HG03097 (cell line): ENCODE data around the gene P4HB.
A peak's percentile ranks its signal among the peaks of the same experiment; 100 is the strongest.

Source experiments
- ATAC-seq: cut with Tn5 transposase; IDR thresholded peaks from one replicate; pipeline ENCODE4 v1.9.1; 2021; ENCODE audit not compliant: unreplicated experiment, low FRiP score

The P4HB gene

DNA sequence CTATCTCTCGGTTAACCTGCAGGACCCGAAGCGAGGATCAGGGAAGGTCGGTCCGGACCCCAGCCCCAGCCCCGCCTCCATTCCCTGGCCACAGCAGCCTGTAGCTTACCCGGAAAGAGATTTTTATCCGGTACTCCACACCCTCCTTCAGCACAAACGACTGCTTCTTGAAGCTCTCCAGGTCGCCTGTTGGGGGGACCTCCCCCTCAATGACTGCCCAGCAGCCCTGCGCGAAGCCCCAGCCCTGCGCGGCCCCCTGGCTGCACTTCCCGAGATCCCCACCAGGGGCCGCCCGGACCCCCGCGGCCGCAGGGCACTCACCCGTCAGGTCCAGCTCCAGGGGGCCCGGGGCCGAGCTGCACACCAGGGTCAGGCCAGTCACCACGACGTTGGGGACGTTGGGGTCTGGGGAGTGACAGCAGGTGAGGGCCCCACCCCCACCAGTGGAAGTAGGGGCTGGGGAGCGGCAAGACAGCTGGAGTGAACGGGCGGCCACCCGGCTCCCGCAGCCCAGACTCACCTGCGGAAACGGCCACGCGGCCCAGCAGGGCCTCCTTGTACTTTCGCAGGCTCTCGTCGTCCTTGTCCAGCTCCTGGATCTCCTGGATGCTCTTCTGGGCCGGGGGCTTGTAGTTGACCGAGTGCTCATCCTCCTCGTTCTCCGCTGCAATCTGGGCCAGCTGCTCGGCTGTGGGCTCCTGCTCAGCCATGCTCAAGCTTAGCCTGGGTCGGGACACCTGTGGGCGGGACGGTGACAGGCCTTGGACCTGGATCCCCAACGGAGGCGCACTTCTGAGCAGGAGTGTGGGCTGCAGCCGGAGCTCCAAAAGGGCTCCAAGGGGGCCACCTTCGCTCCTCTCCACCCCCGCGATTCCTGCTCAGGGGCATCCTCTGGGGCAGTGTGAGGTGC, 9.1 kb upstream of the P4HB start:
- ATAC-seq, result no peak

DNA sequence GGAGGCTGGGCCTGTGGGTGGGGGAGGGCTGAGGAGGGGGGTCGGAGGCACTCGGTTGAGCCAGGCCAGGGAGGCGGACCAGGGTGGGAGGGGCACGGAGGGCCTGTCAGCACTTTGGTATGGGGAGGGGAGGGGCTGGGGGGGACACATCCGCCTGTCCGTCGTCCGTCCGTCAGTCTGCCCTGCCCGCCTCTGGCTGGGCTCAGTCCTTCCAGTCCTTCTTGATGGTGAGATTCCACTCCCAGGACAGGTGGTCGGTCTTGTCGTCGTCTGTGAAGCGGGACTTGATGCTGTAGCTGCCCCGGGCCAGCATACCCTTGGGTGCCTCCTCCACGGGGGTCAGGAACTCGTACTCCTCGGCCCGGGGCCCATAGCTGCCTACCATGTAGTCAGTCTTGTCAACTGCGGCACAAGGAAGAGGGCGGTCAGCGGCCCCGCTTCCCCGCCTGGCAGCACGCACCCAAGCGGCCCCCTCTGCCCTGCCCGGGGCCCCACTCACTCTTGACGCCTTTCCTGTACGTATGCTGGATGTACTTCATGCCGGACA, 8.4 kb upstream of the P4HB start:
- no peak for ATAC-seq

DNA sequence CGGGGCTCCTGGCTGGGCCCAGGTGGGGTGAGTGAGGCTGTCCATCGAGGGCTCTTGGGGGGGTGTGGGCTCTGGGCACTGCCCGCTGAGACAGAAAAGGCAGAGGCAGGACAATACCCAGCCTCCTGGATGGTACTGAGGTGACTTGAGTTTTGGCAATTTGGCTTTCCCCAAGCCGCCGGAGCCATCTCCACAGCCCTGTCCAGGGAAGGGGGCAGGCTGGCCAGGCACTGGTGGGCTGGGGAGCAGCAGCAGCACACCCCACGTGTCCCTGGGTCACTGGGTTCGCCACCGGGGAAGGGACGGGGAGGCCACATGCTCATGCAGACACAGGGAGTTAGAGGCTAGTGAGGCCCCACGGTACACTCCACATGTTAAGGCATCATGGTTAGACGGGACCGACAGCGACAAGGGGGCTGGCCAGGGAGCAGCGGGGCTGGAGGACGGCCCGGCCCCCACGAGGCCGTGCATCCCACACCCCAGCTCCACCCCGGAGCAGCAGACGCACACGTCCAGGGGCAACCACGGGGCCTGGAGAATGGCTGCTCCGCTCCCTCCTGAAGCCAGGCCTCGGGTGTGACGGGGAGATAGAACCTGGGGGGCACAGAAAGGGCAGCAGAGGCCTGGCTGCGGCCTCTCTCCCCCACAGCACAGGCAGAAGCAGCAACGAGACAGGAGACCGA, 7.8 kb upstream of the P4HB start:
- no peak for ATAC-seq

DNA sequence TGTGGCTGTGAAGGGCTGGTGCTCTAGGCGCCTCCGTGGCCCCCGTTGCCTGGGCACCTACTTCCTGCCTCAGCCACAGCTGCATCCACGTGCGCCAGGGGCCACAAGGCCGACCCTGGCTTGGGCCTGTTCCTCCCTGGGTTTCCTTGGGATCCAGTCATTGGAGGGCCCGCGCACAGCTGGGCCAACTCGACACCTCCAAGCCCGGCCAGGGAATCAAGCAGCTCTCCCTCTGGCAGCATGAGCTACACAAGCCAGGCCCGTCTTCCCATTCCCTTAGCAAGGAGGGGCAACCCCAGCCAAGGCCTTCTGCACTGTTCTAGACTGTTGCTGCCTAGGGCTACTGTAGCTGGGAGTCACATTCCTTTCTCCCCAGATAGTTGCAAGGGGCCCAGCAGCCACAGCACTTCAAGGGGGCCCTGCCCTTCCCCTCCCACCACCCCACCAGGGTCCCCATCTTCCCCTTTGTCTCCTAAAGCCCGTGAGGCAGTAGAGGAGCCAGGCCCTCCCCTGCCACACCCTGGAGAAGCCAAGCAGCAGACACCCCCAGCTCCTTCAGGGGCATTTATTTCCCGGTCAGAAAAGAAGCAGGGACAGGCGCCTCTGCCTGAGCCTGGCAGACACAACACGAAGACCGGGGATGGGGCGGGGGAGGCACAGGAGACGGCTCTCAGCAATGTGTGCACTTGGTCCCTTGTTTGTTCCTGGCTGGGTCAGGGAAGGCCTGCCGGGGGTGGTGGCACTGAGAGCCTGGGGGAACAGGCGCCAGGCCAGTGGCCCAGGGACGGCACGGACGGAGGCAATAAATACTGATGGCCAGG, 7.0 kb upstream of the P4HB start:
- ATAC-seq, result no peak

DNA sequence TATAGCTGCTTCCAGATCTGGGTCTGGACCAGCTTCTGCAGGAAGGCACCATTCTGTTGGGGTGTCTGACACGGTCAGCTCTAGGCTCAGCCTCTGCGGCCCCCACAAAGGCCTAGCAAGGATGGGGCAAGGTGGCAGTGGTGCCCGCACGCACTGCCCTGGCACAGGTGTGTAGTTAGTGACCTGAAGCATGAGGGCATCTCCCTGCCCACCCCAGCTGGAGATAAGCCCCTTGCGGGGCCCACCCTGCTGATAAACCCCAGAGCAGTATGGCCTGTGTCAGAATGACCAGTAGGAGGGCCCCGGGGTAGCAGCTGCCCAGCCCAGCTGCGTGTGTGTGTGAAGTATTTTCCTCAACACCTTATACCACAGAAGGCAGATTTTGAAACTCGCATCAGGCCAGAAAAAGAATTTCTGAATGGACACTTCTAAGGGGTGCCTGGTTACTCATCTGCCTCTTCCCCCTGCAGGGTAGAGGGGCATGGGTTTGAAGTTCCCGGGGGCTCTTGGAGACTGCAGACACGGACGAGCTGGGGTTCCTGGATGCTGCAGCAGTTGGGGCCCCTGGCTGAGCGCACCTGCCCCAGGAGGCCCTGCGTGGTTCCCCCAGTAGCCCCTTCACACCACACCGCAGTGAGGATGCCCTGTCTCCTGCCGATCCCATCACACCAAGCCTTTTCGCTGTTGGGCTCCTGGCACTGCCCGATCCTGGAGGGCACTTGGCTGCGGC, 6.3 kb upstream of the P4HB start:
- no peak for ATAC-seq

DNA sequence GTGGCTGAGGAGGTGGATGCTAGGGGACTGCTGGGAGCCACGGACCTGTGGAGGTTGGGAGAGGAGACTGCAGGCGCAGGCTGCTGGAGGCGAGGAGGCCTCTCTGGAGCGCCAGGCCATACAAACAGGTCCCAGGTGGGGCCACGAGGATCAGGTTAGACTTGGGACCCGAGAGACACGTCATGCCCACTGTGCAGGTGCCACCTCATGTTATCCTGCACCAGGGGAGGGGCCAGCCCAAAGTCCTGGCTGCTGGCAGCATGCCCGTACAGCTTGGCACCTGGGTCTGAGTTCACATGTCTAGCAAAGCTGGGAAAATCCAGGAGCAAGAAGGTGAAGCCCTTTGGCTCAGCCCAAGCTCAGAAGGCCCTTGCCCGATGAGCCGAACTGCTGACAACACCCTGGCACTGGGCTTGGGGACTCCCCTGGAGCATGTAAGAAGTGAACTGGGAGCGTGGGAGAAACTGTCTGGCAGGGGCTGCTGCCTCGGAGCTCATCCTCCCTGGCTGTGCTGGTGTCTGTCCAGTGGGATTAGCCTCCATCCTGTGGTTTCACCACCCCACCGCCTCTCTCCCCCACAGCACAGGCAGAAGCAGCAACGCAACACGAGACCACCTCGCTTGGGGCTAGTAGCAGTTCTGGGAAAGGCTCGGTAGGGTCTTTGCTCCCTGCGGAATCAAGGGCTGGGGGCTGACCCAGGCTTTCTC, 5.6 kb upstream of the P4HB start:
- no peak for ATAC-seq

DNA sequence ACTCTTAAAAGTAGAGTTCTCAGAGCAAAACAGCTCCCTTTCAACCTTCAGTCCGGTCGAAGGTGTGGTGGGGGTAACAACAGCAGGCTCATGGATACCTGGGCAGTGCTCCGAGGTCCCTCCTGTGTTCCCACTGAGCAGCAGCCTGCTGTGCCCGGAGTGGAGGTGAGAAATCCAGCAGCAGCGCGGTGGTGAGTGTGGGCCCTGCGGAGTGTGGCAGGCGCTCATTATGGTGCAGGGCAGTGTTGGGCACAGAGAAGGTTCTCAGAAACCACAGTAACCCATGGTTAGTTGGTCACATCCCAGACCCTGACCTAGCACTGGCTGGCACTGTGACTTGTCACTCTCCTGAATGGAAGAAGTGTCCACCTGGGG, 5.0 kb upstream of the P4HB start:
- ATAC-seq, result no peak

DNA sequence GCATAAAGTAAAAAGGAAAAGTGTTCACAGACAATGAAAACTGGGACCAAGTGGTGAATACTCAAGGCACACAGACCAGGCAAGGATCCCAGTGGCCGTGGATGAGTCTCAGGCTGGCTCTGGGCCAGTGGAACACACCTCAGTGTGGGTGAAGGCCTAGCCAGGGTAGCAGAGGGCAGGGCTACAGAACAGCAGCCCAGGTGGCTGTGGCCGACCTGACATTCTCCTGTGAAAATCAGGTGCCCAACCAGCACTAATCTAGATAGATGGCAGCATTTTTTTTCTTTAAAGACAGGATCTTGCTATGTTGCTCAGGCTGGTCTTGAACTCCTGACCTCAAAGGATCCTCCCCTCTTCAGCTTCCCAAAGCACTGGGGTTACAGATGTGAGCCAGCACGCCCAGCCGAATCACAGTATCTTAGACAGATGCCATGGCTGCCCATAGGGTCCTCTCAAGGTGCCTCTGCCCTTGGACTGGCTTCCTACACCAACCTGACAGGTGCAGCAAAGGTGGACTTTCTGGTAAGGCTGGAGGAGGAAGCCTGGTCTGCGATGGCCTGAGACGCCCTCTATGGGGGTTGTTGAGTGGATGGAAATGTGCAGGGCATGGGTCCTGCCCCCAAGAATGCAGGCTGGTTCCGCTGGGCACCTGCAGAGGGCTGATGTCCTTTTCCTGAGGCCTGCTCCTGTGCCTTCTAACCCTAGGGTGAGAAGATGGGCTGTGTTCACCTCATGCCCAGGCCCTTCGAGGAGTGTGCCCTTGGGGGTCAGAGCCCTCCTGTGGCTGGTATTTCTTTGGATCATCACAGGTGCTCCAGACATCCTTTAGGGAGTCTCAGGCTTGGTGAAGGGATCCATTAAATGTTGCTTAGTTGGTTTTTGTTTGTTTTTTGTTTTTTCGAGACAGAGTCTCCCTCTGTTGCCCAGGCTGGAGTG, 3.8 kb upstream of the P4HB start:
- ATAC-seq, result no peak

DNA sequence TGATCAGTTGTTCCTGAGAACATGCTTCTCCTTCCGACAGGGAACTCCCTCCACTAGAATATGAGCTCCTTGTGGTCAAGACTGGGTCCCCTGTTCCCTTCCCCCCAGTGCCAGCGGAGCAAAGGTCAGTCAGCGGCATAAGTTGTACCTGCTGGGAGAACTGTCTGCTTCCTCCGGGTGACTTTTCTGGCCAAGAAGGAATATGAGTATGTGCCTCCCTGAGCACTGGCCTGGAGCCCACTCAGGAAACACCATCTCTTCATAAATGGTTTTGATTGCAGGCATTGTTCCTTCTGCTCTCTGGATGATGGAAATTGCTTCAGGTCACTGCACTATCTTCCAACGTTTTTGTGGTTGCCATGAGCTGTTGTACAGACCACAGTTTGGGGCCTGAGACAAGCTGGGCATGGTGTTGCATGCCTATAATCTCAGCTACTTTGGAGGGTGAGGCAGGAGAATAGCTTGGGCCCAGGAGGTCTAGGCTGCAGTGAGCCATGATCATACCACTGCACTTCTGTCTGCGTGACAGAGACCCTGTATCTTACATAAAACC, 2.9 kb upstream of the P4HB start:
- no peak for ATAC-seq

DNA sequence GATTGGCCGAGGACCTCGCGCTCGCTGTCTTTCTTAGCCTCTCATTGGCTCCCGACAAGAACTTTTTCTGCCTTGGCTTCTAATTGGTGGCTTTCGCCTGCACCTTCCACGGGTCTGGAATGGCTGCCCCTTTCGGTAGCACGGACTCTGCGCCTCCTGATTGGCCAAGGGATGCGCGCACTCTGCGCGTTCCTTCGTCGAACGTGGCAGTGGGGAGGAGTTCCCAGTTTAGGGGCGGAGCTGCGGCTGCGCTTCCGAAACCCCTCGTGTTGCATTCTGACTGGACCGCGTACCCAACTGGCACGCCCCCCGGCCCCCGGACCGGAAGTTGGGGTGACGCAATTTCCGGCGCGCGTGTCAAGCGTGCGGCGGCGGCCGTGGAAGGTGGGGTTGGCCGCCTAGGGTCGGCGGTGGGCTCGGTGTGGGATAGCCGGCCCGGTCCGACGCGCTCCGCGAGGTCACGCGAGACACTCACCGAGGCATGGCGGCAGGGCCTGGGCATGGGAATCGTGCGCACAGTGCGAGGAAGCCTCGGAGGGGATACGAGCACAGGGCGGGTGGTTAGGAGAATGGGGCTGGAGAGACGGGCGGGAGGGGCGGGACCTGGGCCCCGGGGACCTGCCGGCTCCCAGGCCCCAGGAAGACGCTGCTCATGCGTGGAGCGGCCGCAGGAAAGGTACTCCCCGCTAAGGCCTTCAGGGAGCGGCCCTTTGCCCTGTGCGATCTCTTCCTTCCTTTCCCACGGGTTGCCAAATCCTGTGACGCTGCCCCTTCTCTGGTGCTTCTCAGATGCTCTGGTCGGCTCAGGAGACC, 627 bp upstream of the P4HB start:
- peak; percentile 79 for ATAC-seq

DNA sequence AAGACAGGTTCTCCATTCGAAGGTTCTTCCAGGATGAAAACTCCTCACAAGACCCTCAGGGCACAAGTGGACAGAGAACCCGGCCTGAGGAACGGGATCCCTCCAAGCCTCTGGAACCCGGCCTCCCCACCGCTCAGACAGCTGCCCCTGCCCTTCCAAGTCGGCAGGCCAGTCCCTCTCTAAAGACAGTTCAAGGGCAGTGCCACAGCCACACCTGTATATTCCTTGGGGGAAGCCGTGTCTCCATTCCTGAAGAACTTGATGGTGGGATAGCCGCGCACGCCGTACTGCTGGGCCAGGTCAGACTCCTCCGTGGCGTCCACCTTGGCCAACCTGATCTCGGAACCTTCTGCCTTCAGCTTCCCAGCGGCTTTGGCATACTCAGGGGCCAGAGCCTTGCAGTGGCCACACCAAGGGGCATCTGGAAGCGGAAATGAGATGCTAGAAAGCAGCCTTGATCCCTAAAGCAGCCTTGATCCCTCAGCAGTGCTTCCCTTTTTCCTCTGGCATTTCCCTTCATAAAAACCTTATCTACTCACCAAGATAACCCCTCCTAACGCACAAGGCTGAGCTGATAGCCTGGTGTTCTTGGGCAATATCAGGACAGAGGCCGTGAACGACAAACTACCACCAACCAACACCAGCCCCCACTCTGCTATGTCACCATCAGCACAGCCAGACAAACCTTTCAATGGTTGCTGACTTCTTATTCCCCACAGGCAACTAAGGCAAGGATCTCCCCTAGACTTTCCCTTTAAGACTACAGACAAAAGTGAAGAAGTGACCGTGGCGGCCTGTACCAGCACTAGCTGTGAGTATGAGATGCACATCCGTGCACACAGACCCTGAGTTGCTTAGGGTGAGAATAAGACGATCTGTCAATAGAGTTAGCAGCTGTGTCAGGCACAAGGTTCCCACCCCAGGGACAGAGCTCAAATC, 1.1 kb downstream of the P4HB start:
- no peak for ATAC-seq

DNA sequence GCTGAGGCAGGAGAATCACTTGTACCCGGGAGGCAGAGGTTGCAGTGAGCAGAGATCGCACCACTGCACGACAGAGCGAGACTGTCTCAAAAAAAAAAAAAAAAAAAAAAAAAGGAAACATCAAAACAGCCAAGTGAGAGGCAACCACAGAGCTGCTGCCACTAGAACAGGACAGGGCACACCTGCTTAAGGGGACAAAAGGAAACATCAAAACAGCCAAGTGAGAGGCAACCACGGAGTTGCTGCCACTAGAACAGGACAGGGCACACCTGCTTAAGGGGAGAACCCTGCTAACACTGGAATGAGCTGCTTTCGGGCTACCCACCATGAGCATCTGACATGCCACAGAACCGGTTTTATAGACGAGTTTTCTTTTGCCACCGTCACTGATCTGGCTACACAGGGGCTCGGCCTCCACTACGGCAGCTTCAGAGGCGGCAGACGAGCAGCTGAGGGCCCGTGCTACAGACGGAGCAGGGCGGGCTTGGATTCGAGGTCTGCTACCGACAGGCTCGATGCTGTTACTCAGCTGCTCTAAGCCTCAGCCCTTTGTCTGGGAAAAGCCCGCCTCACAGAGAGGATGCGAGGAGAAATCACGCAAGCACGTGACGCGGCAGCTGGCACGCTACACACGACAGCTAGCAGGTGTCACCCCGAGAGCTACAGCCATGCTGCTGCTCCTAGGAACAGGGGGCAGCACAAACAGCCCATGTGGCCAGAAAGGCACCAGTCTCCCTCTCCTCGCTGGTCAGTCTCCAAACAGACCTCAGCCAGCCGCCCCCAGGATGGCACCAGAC, 2.0 kb downstream of the P4HB start:
- no peak for ATAC-seq

DNA sequence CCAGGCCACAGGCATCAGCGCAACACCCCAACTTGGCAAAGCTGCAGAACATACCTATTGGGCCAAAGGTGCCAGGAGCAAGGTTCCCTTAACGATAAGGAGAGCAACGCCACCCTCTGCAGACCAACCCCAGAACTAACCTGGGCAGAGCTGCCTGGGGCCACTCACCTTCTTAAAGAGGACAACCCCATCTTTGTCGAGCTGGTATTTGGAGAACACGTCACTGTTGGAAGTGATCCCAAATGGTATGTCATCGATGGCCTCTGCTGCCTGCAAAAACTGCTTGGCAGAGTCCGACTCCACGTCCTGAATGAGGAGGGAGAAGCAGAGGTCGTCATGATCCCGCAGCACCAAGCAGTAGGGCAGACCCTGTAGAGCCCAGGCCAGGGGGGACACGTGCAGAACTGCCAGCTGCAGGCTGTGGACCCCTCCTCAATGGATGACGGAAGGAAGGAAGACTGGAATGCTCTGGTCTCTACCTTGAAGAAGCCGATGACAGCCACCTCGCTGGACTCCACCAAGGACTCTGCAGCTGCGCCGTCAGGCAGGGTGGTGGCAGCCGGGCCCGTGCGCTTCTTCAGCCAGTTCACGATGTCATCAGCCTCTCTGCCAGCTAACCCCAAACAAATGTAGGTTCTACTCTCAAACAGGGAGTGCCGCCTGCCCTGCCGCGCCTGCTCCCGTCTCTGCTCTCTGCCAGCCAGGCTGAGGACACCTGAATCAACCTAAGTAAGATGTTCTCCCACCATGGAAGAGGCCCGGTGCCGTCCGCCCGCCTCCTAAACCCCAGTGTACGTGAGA, 5.2 kb downstream of the P4HB start:
- no peak for ATAC-seq

DNA sequence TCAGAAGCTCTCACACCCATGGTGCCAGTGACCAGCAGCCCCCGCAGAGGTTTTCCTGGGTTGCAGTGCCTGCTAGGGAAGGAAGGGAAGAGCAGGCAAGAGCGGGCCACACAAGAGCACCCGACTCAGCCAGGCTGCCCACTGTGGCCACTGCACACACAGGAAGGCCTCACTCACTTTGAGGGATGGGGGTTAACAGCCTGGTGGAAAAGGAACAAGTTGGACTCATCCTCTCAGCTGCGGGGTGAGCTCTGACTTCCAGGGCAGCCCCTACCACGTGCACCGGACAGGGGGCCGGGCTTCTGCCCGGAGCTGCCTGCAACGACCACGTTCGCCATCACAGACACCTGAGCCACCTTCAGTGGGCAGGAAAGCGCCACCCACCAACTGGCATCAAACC, 8.1 kb downstream of the P4HB start:
- ATAC-seq, result no peak

DNA sequence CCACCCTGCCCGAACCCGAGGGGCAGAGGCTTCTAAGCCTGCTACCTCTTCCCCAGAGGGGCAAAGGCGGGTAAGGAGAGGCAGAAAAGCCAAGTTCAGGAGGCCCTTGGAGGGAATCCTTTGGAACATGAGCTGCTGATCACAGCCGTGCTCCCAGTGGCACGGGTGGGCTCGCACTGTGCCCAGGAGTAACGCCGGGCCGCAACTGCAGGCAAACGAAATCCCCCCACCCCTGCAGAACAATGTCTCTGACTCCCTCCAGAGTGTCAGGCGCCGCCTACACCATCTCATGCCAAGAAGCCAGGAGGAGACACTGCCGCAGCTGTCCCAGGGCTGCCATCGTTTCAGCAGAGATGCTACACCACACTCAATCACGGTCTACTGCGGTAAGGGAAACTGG, 8.9 kb downstream of the P4HB start:
- ATAC-seq, result no peak
